B cell (primary cell): ENCODE results near the gene RASGRP4.

Experiments
- CTCF ChIP-seq: fragments of 200-600 bp; IDR thresholded peaks from one replicate; pipeline ENCODE4 v1.8.0; 2022; ENCODE audit warnings: antibody characterized with exemption, mild to moderate bottlenecking
- EZH2 ChIP-seq: IDR thresholded peaks from 2 replicates; pipeline ENCODE4 v1.6.1; 2012; ENCODE audit warnings: borderline replicate concordance, low read depth, mild to moderate bottlenecking, moderate library complexity, low read length; ENCODE audit not compliant: insufficient read depth, poor library complexity, severe bottlenecking

GRCh38 chr19:38409631-38410133 is 16.3 kb downstream of the RASGRP4 start:
- no peak for TF ChIP-seq CTCF
- no peak for TF ChIP-seq EZH2
